ENCODE results near the gene MCFD2.

- TF ChIP-seq, protein P1, sequence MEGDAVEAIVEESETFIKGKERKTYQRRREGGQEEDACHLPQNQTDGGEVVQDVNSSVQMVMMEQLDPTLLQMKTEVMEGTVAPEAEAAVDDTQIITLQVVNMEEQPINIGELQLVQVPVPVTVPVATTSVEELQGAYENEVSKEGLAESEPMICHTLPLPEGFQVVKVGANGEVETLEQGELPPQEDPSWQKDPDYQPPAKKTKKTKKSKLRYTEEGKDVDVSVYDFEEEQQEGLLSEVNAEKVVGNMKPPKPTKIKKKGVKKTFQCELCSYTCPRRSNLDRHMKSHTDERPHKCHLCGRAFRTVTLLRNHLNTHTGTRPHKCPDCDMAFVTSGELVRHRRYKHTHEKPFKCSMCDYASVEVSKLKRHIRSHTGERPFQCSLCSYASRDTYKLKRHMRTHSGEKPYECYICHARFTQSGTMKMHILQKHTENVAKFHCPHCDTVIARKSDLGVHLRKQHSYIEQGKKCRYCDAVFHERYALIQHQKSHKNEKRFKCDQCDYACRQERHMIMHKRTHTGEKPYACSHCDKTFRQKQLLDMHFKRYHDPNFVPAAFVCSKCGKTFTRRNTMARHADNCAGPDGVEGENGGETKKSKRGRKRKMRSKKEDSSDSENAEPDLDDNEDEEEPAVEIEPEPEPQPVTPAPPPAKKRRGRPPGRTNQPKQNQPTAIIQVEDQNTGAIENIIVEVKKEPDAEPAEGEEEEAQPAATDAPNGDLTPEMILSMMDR (IDR thresholded peaks at IDR 0.05), result no peak
- TF ChIP-seq POLR2A (IDR thresholded peaks at IDR 0.05), result no peak
Measured at GRCh38 chr2:46947841-46948240, 32.2 kb upstream of the MCFD2 start.

All from adrenal gland (tissue), 5 donors.